HL-60 (cell line): ENCODE data around the gene PRLR.
A peak's percentile ranks its signal among the peaks of the same experiment; 100 is the strongest.

Experiments used
- DNase-seq, 2 experiments: peaks; one replicate each; pipeline ENCODE4 v3.0.0-alpha.2; 2010 to 2020; ENCODE audit warnings: low read depth in 1 of 2, low spot score in 1 of 2
- H3K27ac ChIP-seq: fragments of 250-450 bp; sonication (Bioruptor Pico); replicated peaks from 2 replicates; pipeline ENCODE4 v1.5.1; 2020; ENCODE audit warnings: mild to moderate bottlenecking, moderate library complexity
- H3K27me3 ChIP-seq: fragments of 250-450 bp; sonication (Bioruptor Pico); 2 replicates; pipeline ENCODE4 v1.5.1; 2021; ENCODE audit warnings: mild to moderate bottlenecking, moderate library complexity; ENCODE audit not compliant: insufficient read depth, poor library complexity, severe bottlenecking
- H3K4me3 ChIP-seq: replicated peaks from 2 replicates; pipeline ENCODE4 v1.5.1; 2011; ENCODE audit warnings: mild to moderate bottlenecking, control low read depth, low read length; ENCODE audit not compliant: insufficient read depth
- CTCF ChIP-seq: IDR thresholded peaks from one replicate; pipeline ENCODE4 v1.5.1; 2011; ENCODE audit warnings: low read length, control low read depth, inconsistent platforms; ENCODE audit not compliant: insufficient read depth
- GABPA ChIP-seq: IDR thresholded peaks from 2 replicates; pipeline ENCODE4 v1.6.1; 2012; ENCODE audit warnings: low read depth
- POLR2AphosphoS5 ChIP-seq: IDR thresholded peaks from 2 replicates; pipeline ENCODE4 v1.6.1; 2012; ENCODE audit warnings: low read depth
- REST ChIP-seq: IDR thresholded peaks from 2 replicates; pipeline ENCODE4 v1.6.1; 2012; ENCODE audit warnings: low read depth; ENCODE audit not compliant: insufficient replicate concordance
- SPI1 ChIP-seq: IDR thresholded peaks from 2 replicates; pipeline ENCODE4 v1.6.1; 2012; ENCODE audit warnings: low read depth, mild to moderate bottlenecking, borderline replicate concordance

The PRLR gene

GRCh38 chr5:35066260-35066795 lies 164.0 kb downstream of the PRLR start:
- Histone ChIP-seq H3K27me3 (no peaks in the 10 kb centered on the region), H3K27ac (no peak overlapping the region), H3K4me3 (no peak overlapping the region)
- DNase-seq, result peak; percentile 24 to 38
- no peak for TF ChIP-seq GABPA
- peak; percentile 44; the same call in 1 of the 2 replicates for TF ChIP-seq SPI1
- TF ChIP-seq POLR2AphosphoS5, result no peak
- no peak for TF ChIP-seq CTCF

- Histone ChIP-seq H3K4me3 (no peak overlapping the region), H3K27ac (no peak overlapping the region), H3K27me3 (no peaks in the 10 kb centered on the region)
- TF ChIP-seq GABPA (no peak), POLR2AphosphoS5 (no peak), CTCF (no peak), SPI1 (no peak), REST (no peak)
- no peak for DNase-seq
Measured at GRCh38 chr5:35063414-35063813, 166.9 kb downstream of the PRLR start.

- Histone ChIP-seq H3K4me3 (no peak overlapping the region), H3K27ac (no peak overlapping the region), H3K27me3 (no peaks in the 10 kb centered on the region)
- no peak for DNase-seq
- TF ChIP-seq GABPA, result no peak
- no peak for TF ChIP-seq CTCF
- no peak for TF ChIP-seq POLR2AphosphoS5
- TF ChIP-seq SPI1, result no peak
- no peak for TF ChIP-seq REST
Measured at GRCh38 chr5:35061211-35061770, 169.0 kb downstream of the PRLR start.

GRCh38 chr5:35060236-35060635 lies 170.1 kb downstream of the PRLR start:
- no peaks in the 10 kb centered on the region for H3K27me3 ChIP-seq
- TF ChIP-seq POLR2AphosphoS5 (no peak), CTCF (no peak), GABPA (no peak), REST (no peak), SPI1 (no peak)

More at GRCh38 chr5:35060236-35060635, 170.1 kb downstream of the PRLR start:
- no peak overlapping the region for H3K27ac ChIP-seq
- no peak overlapping the region for H3K4me3 ChIP-seq
- no peak for DNase-seq
